Measurements from ENCODE around the gene SLC7A14. TPM values are rescaled to one million over a fixed set of nuclear protein-coding genes. Genes with fewer than 3 reads are reported as not detected.

The SLC7A14 gene
- total RNA-seq = 2.9 TPM

DNA sequence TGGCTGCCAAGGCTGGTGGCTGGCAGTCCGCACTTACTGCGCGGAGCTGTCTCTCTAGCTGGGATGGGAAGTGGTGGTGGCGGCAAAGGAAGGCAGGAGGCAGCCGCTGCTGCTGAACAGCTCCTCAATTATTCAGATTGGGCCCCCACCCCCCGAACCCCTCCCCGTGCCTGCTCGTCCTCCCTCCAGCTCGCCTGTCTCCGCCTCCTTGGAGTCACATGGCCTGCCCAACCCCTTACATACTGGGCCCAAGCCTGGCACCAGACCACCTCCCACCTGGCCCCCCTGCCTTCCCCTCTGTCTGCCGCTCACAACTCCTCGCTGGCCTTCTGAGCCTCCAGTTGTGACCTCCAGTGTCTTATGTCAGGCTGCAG is at the start of gene SLC7A14:
Gene SLC7A14, minus strand, starts transcription at position 139 of the 374 bp plus-strand sequence. CDS start 59,139 bp downstream, outside the sequence.

DNA sequence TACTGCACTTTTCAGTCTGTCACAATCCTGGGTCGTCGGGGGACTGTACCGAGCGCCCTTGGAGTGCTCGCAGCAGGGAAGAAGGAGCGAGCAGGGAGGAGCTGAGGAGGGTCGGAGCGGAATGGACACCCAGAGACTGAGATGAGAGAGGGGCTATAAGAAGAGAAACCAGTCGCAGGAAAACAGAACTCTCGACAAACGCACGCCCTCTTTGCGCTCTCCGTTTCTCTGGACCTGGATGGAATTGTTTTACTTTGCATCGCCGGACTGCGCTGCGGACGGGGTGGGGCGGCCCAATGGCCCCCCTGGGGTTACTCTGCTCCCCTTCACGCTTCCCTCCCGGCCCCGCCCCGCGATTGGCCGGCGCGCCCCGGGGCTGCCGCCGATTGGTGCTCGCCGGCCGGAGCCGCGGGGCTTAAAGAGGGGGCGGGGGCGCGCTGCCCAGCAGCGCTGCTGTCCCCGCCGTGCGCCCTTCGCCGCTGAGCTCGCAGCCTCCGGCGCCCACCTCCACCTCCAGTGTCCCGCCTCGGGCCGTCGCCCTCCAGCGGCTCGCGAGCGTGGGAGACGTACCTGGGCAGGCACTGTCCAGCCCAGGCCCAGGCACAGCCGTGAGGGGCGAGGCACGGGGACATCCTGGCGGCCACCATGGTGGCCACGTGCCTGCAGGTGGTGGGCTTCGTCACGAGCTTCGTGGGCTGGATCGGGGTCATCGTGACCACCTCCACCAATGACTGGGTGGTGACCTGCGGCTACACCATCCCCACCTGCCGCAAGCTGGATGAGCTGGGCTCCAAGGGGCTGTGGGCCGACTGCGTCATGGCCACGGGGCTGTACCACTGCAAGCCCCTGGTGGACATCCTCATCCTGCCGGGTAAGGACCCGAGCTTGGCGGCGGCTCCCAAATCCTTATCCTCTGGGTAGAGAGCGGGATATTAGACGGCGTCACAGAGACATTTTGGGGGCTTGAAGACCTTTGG is 167.2 kb downstream of the SLC7A14 start, which contains the start of gene CLDN11:
Gene CLDN11, plus strand, starts transcription at position 447 of the 977 bp plus-strand sequence. Its CDS starts 199 bp downstream, at position 646.

Other genes starting within 250 kb of the SLC7A14 start
- 73.5 TPM for gene SKIL, start 228.4 kb downstream of the SLC7A14 start, total RNA-seq
- gene CLDN11, start 167.2 kb downstream of the SLC7A14 start, total RNA-seq = 267 TPM